ENCODE data around the gene UBASH3B.

UBASH3B gene

GRCh38 chr11:122754028-122754427 lies 98.5 kb downstream of the UBASH3B start:
- no peak for TF ChIP-seq FOXP2 (optimal IDR thresholded peaks at IDR 0.05; ENCODE audit: borderline replicate concordance, extremely low read depth, extremely low read length, insufficient read depth)
- no peak for TF ChIP-seq TAF1 (IDR thresholded peaks at IDR 0.05; ENCODE audit: borderline replicate concordance, insufficient read depth, low read length)
- peak; percentile 36; the same call in 1 of the 2 replicates for TF ChIP-seq POLR2AphosphoS5 (IDR thresholded peaks at IDR 0.05; ENCODE audit: low read depth, low read length)
- TF ChIP-seq SIN3A (IDR thresholded peaks at IDR 0.05; ENCODE audit: borderline replicate concordance, insufficient read depth, low read length), result no peak

- TF ChIP-seq SIN3A (IDR thresholded peaks at IDR 0.05; ENCODE audit: borderline replicate concordance, insufficient read depth, low read length), result no peak
These were observed 99.2 kb downstream of the UBASH3B start for GRCh38 chr11:122754553-122755322.

- TF ChIP-seq SIN3A (IDR thresholded peaks at IDR 0.05; ENCODE audit: borderline replicate concordance, insufficient read depth, low read length), result no peak
- no peak for TF ChIP-seq TAF1 (IDR thresholded peaks at IDR 0.05; ENCODE audit: borderline replicate concordance, insufficient read depth, low read length)
- TF ChIP-seq REST (IDR thresholded peaks at IDR 0.05; ENCODE audit: insufficient read depth in 1 of 2, low read depth in 2 of 2, low read length in 2 of 2), result no peak
- no peak for TF ChIP-seq FOXP2 (optimal IDR thresholded peaks at IDR 0.05; ENCODE audit: borderline replicate concordance, extremely low read depth, extremely low read length, insufficient read depth)
- no peak for TF ChIP-seq POLR2AphosphoS5 (IDR thresholded peaks at IDR 0.05; ENCODE audit: low read depth, low read length)
These were observed 99.9 kb downstream of the UBASH3B start for GRCh38 chr11:122755409-122755808.

DNA sequence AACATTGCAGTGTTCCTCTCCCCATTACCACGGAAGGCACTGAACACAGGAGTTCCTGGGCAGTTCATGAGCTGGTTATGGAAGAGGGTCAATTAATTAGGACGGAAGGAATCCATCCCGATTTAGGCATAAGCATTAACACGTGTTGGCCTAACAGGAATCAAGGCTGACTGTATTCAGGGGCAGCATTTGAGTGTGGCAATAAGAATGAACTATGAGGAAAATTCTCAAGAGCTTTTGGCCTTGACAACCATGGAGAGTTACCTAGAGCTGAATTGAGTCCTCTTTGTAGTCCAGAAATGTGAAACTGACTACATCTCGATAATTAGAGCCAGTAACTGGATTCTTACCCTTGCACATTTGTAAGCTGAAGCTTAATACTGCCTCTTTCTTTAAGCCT lies 100.4 kb downstream of the UBASH3B start:
- no peak for TF ChIP-seq FOXP2 (optimal IDR thresholded peaks at IDR 0.05; ENCODE audit: borderline replicate concordance, extremely low read depth, extremely low read length, insufficient read depth)
- no peak for TF ChIP-seq TAF1 (IDR thresholded peaks at IDR 0.05; ENCODE audit: borderline replicate concordance, insufficient read depth, low read length)
- no peak; the same call in 1 of the 2 replicates for TF ChIP-seq POLR2AphosphoS5 (IDR thresholded peaks at IDR 0.05; ENCODE audit: low read depth, low read length)
- TF ChIP-seq REST (IDR thresholded peaks at IDR 0.05; ENCODE audit: insufficient read depth in 1 of 2, low read depth in 2 of 2, low read length in 2 of 2), result no peak
- TF ChIP-seq SIN3A (IDR thresholded peaks at IDR 0.05; ENCODE audit: borderline replicate concordance, insufficient read depth, low read length), result no peak

GRCh38 chr11:122756417-122756816 lies 100.9 kb downstream of the UBASH3B start:
- TF ChIP-seq FOXP2 (optimal IDR thresholded peaks at IDR 0.05; ENCODE audit: borderline replicate concordance, extremely low read depth, extremely low read length, insufficient read depth) (no peak), POLR2AphosphoS5 (IDR thresholded peaks at IDR 0.05; ENCODE audit: low read depth, low read length) (no peak), TAF1 (IDR thresholded peaks at IDR 0.05; ENCODE audit: borderline replicate concordance, insufficient read depth, low read length) (no peak), SIN3A (IDR thresholded peaks at IDR 0.05; ENCODE audit: borderline replicate concordance, insufficient read depth, low read length) (no peak), REST (IDR thresholded peaks at IDR 0.05; ENCODE audit: insufficient read depth in 1 of 2, low read depth in 2 of 2, low read length in 2 of 2) (no peak)

DNA sequence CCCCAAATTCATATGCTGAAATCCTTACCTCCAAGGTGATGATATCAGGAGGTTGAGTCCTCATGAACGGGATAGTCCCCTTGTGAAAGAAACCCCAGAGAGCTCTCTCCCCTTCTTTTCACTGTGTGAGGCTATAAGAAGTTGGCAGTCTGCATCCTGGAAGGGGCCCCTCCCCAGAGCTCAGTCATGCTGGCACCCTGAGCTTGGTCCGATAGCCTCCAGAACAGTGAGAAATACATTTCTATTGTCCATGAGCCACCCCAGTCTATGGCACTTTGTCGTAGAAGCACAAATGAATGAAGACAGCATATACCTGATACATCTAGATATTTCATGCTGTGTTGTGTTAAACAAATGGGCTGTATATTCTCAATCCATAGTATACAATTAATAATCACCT lies 101.7 kb downstream of the UBASH3B start:
- no peak for TF ChIP-seq POLR2AphosphoS5 (IDR thresholded peaks at IDR 0.05; ENCODE audit: low read depth, low read length)
- TF ChIP-seq SIN3A (IDR thresholded peaks at IDR 0.05; ENCODE audit: borderline replicate concordance, insufficient read depth, low read length), result no peak
- no peak for TF ChIP-seq TAF1 (IDR thresholded peaks at IDR 0.05; ENCODE audit: borderline replicate concordance, insufficient read depth, low read length)
- TF ChIP-seq REST (IDR thresholded peaks at IDR 0.05; ENCODE audit: insufficient read depth in 1 of 2, low read depth in 2 of 2, low read length in 2 of 2), result no peak
- no peak for TF ChIP-seq FOXP2 (optimal IDR thresholded peaks at IDR 0.05; ENCODE audit: borderline replicate concordance, extremely low read depth, extremely low read length, insufficient read depth)

Measured in PFSK-1 (cell line).